Measurements from ENCODE around the gene PRKN.

Gene PRKN

DNA sequence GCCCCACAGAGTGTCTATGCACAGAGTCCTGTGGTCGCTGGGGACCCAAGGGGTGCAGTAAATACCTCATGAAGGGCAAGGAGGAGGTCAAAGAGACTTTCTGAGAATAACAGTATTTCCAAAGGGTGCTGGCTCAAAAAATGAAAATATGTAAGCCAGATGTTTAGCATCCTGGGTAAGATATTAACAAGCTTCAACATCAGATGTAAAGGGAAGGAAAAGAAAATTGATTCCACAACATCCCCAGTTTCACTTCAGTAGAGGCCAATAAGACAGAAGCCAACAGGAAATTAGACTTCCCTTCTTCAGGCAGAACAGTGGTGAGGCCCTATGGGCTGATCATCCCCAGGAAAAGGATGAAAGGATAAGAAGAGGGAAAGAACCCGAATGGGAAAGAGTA, 434.7 kb downstream of the PRKN start:
- TF ChIP-seq, protein P1, sequence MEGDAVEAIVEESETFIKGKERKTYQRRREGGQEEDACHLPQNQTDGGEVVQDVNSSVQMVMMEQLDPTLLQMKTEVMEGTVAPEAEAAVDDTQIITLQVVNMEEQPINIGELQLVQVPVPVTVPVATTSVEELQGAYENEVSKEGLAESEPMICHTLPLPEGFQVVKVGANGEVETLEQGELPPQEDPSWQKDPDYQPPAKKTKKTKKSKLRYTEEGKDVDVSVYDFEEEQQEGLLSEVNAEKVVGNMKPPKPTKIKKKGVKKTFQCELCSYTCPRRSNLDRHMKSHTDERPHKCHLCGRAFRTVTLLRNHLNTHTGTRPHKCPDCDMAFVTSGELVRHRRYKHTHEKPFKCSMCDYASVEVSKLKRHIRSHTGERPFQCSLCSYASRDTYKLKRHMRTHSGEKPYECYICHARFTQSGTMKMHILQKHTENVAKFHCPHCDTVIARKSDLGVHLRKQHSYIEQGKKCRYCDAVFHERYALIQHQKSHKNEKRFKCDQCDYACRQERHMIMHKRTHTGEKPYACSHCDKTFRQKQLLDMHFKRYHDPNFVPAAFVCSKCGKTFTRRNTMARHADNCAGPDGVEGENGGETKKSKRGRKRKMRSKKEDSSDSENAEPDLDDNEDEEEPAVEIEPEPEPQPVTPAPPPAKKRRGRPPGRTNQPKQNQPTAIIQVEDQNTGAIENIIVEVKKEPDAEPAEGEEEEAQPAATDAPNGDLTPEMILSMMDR (IDR thresholded peaks at IDR 0.05) = no peak
- H3K27ac ChIP-seq = no peak overlapping the region

DNA sequence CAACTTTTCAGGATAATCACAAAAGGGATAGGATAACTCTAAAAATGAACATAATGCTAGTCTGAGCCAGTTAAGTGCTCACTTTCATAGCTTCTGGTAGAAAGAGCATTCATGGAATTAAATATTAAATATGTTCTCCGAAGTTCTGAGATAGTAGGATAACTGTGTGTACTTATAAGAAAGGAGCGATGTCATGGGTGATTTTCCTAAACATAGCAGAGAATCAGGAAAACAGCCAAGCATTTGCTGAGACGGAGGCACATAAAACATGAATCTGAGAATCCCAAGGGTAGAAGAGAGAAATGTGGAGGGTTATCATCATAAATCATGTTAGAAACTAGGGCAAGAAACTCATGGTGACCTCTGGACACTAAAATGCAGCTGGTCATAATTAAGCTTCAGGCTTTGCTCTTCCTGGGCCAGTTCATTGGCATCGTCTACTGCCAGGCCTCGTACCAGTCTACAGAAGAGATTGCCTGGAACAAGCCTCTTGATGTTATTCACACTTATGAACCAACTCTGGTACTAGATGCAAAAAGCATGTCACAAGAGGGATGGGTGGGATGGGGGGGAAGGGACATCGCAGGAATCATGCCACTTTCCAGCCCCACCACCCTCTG, 436.6 kb downstream of the PRKN start:
- TF ChIP-seq, protein P1 (IDR thresholded peaks at IDR 0.05) = no peak
- TF ChIP-seq ZFX (IDR thresholded peaks at IDR 0.05; ENCODE audit: borderline replicate concordance) = no peak
- no peak overlapping the region for H3K27ac ChIP-seq

DNA sequence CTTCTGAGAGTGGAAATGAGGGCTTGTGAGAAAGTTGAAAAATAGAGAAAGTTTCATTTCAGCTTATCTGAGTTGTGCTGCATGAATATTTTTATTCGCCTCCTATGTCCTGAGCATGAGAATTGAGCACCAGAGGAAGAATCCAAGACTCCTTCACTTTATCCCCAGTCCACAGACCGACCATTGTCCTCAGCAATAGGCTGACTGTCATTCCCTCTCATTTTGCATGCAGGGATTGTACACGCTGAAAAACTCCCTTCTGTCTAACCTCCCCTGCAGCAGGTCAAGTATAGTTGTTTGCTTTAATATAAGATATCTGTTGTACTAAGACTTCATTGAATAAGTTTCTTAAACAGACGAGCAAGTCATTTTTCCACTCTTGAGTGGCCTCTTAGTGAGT, 437.6 kb downstream of the PRKN start:
- H3K27ac ChIP-seq = no peak overlapping the region

DNA sequence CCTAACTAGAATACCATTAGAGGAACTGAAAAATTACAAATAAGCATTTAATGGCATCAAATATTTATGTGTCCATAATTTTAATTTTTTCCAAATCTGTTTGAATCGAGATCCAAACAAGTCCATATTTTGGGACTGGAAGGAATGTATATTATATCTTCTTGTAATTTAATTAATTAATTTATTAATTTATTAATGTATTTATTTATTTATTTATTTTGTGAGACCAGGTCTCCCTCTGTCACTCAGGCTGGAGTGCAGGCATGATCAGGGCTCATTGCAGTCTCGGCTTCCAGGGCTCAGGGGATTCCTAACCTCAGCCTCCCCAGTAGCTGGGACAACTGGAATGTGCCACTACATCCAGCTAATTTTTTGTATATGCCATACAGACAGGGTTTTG, 453.6 kb downstream of the PRKN start:
- TF ChIP-seq, protein P1 (IDR thresholded peaks at IDR 0.05) = no peak
- TF ChIP-seq ZFX (IDR thresholded peaks at IDR 0.05; ENCODE audit: borderline replicate concordance) = no peak
- H3K27ac ChIP-seq = no peak overlapping the region

More for the DNA sequence above, 437.6 kb downstream of the PRKN start:
- TF ChIP-seq, protein P1 (IDR thresholded peaks at IDR 0.05) = no peak
- no peak for TF ChIP-seq ZFX (IDR thresholded peaks at IDR 0.05; ENCODE audit: borderline replicate concordance)

DNA sequence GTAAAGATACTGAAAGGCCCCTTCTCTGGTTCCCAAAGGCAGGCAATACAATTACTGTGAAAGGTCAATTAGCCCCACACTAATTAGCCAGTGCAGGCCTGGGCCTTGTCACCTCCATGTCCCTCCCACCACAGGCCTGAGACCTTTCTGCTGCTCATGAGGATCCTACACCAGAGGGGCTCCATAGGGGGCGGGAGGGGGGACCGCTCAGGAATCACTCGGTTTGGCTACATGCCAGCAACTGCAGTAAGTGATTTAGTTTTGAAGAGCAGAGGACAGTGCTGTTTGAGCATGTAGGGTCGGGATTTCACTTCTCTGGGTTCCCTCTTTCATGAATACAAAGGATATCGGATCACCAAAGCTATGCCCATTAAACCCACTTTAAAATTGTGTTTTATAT, 455.6 kb downstream of the PRKN start:
- no peak for TF ChIP-seq ZFX (IDR thresholded peaks at IDR 0.05; ENCODE audit: borderline replicate concordance)
- TF ChIP-seq, protein P1 (IDR thresholded peaks at IDR 0.05) = no peak
- no peak overlapping the region for H3K27ac ChIP-seq

DNA sequence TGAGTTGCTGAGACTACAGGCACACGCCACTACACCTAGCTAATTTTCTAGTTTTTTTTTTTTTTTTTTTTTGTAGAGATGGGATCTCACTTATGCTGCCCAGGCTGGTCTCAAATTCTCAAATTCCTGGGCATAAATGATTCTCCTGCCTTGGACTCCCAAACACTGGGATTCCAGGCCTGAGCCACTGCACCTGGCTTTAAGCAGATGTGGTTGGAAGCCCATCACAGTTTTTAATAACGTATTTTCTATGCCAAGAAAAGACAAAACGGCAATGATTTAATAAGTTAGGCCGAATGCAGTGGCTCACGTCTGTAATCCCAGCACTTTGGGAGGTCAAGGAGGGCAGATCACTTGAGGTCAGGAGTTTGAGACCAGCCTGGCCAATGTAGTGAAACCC, 456.6 kb downstream of the PRKN start:
- TF ChIP-seq, protein P1 (IDR thresholded peaks at IDR 0.05) = no peak
- TF ChIP-seq ZFX (IDR thresholded peaks at IDR 0.05; ENCODE audit: borderline replicate concordance) = no peak
- H3K27ac ChIP-seq = no peak overlapping the region

DNA sequence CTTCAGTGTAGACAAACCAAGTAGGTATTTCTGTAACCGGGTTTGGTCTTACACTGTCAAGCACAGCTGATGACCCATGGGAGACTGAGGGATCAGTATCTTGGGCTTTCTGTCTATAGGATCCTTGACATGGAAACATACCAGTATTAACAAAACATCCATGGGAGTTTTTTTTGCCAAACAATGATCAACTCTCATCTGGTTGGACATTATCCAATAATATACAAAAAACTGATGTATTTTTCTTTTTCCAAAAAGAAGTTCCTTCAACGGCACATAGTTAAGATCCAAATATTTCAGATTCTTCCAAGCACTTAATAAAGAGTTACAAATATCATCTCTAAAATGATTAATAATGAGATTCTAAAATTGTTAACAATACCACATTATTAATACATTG, 459.9 kb downstream of the PRKN start:
- no peak overlapping the region for H3K27ac ChIP-seq
- TF ChIP-seq, protein P1 (IDR thresholded peaks at IDR 0.05) = no peak
- TF ChIP-seq ZFX (IDR thresholded peaks at IDR 0.05; ENCODE audit: borderline replicate concordance) = no peak

Data from 22Rv1 (cell line).